Smooth muscle cell of the brain vasculature (primary cell): ENCODE results near the gene ESPN.
A peak's percentile ranks its signal among the peaks of the same experiment; 100 is the strongest.
"Not testable (repeated sequence)": the region's sequence is repeated elsewhere in the genome, so short reads cannot be mapped to it uniquely, and the experiment has no call there.

Experiments
- DNase-seq: peaks from one replicate; pipeline ENCODE4 v3.0.0-alpha.2; 2012; ENCODE audit warnings: low read depth, low spot score

The ESPN gene

GRCh38 chr1:6424619-6425593 lies at the start of gene ESPN:
Gene ESPN, plus strand, starts transcription at chr1:6424776. Its CDS starts 180 bp downstream, at chr1:6424956.
- DNase-seq, result no peak

- no peak for DNase-seq
Observed at GRCh38 chr1:6378096-6378746, 46.4 kb upstream of the ESPN start.

- DNase-seq, result no peak
Observed at GRCh38 chr1:6380037-6380436, 44.5 kb upstream of the ESPN start.

GRCh38 chr1:6384135-6384534 lies 40.4 kb upstream of the ESPN start:
- DNase-seq, result no peak

- DNase-seq, result no peak
Observed at GRCh38 chr1:6384962-6385361, 39.6 kb upstream of the ESPN start.

- peak; percentile 29 for DNase-seq
Observed at GRCh38 chr1:6385488-6386191, 38.9 kb upstream of the ESPN start.

GRCh38 chr1:6386371-6386949 lies 38.1 kb upstream of the ESPN start:
- no peak for DNase-seq

GRCh38 chr1:6389971-6390370 lies 34.6 kb upstream of the ESPN start:
- DNase-seq, result no peak

- DNase-seq, result no peak
Observed at GRCh38 chr1:6391951-6392808, 32.4 kb upstream of the ESPN start.

- DNase-seq, result no peak
Observed at GRCh38 chr1:6392809-6393399, 31.7 kb upstream of the ESPN start.

- DNase-seq, result peak; percentile 62
Observed at GRCh38 chr1:6393400-6394187, 31.0 kb upstream of the ESPN start, which contains the start of gene ACOT7. Gene ACOT7, minus strand, starts transcription at chr1:6393767. Its CDS starts 368 bp downstream, at chr1:6393399.

GRCh38 chr1:6395130-6395529 lies 29.4 kb upstream of the ESPN start:
- DNase-seq, result not testable (repeated sequence)

GRCh38 chr1:6395781-6396244 lies 28.8 kb upstream of the ESPN start:
- not testable (repeated sequence) for DNase-seq

GRCh38 chr1:6396998-6397397 lies 27.6 kb upstream of the ESPN start:
- DNase-seq, result no peak

GRCh38 chr1:6397844-6398441 lies 26.6 kb upstream of the ESPN start:
- DNase-seq, result no peak

- no peak for DNase-seq
Observed at GRCh38 chr1:6399294-6399693, 25.3 kb upstream of the ESPN start.

GRCh38 chr1:6401673-6402072 lies 22.9 kb upstream of the ESPN start:
- no peak for DNase-seq

GRCh38 chr1:6408023-6408422 lies 16.6 kb upstream of the ESPN start:
- no peak for DNase-seq

GRCh38 chr1:6409053-6409452 lies 15.5 kb upstream of the ESPN start:
- DNase-seq, result no peak
